HG03175 (cell line): Measurements from ENCODE around the gene PLEKHM3.

Experiments
- ATAC-seq: cut with Tn5 transposase; IDR thresholded peaks from one replicate; pipeline ENCODE4 v1.9.1; 2021; ENCODE audit warnings: mild to moderate bottlenecking, moderate library complexity; ENCODE audit not compliant: unreplicated experiment

Gene PLEKHM3

GRCh38 chr2:207993151-207993763, 32.1 kb downstream of the PLEKHM3 start:
- ATAC-seq: peak; percentile 75

- no peak for ATAC-seq
Observed at GRCh38 chr2:207991944-207992343, 33.4 kb downstream of the PLEKHM3 start.

GRCh38 chr2:207990784-207991183, 34.5 kb downstream of the PLEKHM3 start:
- ATAC-seq: no peak

- ATAC-seq: no peak
Observed at GRCh38 chr2:207988975-207989374, 36.4 kb downstream of the PLEKHM3 start.

GRCh38 chr2:207987025-207987716, 38.2 kb downstream of the PLEKHM3 start:
- no peak for ATAC-seq

- ATAC-seq: no peak
Observed at GRCh38 chr2:207984765-207985480, 40.4 kb downstream of the PLEKHM3 start.

GRCh38 chr2:207983641-207984042, 41.7 kb downstream of the PLEKHM3 start:
- peak; percentile 59 for ATAC-seq

GRCh38 chr2:207978177-207978948, 47.0 kb downstream of the PLEKHM3 start:
- no peak for ATAC-seq

- no peak for ATAC-seq
Observed at GRCh38 chr2:207975921-207976320, 49.4 kb downstream of the PLEKHM3 start.

- no peak for ATAC-seq
Observed at GRCh38 chr2:207974216-207974605, 51.1 kb downstream of the PLEKHM3 start.

- no peak for ATAC-seq
Observed at GRCh38 chr2:207970826-207971180, 54.5 kb downstream of the PLEKHM3 start.

GRCh38 chr2:207970147-207970825, 55.0 kb downstream of the PLEKHM3 start:
- no peak for ATAC-seq

- no peak for ATAC-seq
Observed at GRCh38 chr2:207969249-207969648, 56.1 kb downstream of the PLEKHM3 start.

- ATAC-seq: no peak
Observed at GRCh38 chr2:207967121-207967520, 58.2 kb downstream of the PLEKHM3 start.

GRCh38 chr2:207960911-207961310, 64.4 kb downstream of the PLEKHM3 start:
- ATAC-seq: no peak

GRCh38 chr2:207960090-207960489, 65.2 kb downstream of the PLEKHM3 start:
- no peak for ATAC-seq

GRCh38 chr2:207956771-207957170, 68.6 kb downstream of the PLEKHM3 start:
- ATAC-seq: no peak

GRCh38 chr2:207955456-207955855, 69.9 kb downstream of the PLEKHM3 start:
- ATAC-seq: no peak

GRCh38 chr2:207953354-207953753, 72.0 kb downstream of the PLEKHM3 start:
- ATAC-seq: no peak

- ATAC-seq: no peak
Observed at GRCh38 chr2:207952564-207953345, 72.6 kb downstream of the PLEKHM3 start.
